ENCODE data around the gene CR1.
"Not testable (repeated sequence)": the region's sequence is repeated elsewhere in the genome, so short reads cannot be mapped to it uniquely, and the experiment has no call there.

Gene CR1

GRCh38 chr1:207682872-207683434 lies 187.0 kb downstream of the CR1 start:
- not testable (repeated sequence) for DNase-seq

GRCh38 chr1:207690551-207690950 lies 194.6 kb downstream of the CR1 start:
- not testable (repeated sequence) for DNase-seq

GRCh38 chr1:207691010-207691409 lies 195.1 kb downstream of the CR1 start:
- no peak for DNase-seq

All from stimulated activated CD4-positive, alpha-beta T cell treated with anti-CD3 and anti-CD28 coated beads, Interleukin-12 subunit alpha, Interleukin-12 subunit beta, amount 100 ng/mL, for 4 hours (primary cell).